ENCODE measurements around the gene CGN.

Gene CGN

GRCh38 chr1:151553659-151554058 is 42.5 kb downstream of the CGN start:
- no peak for DNase-seq (ENCODE audit: low read depth)

GRCh38 chr1:151556052-151556451 is 44.9 kb downstream of the CGN start:
- DNase-seq (ENCODE audit: low read depth) = no peak

- DNase-seq (ENCODE audit: low read depth) = no peak
Measured at GRCh38 chr1:151562661-151563060, 51.5 kb downstream of the CGN start.

GRCh38 chr1:151563376-151563775 is 52.2 kb downstream of the CGN start:
- no peak for DNase-seq (ENCODE audit: low read depth)

- DNase-seq (ENCODE audit: low read depth) = no peak
Measured at GRCh38 chr1:151565502-151566189, 54.5 kb downstream of the CGN start.

GRCh38 chr1:151568626-151569088 is 57.5 kb downstream of the CGN start:
- DNase-seq (ENCODE audit: low read depth) = no peak

GRCh38 chr1:151570819-151571218 is 59.6 kb downstream of the CGN start:
- no peak for DNase-seq (ENCODE audit: low read depth)

GRCh38 chr1:151574575-151575529 is 63.7 kb downstream of the CGN start:
- no peak for DNase-seq (ENCODE audit: low read depth)

- DNase-seq (ENCODE audit: low read depth) = no peak
Measured at GRCh38 chr1:151577173-151577572, 66.0 kb downstream of the CGN start.

GRCh38 chr1:151578941-151579340 is 67.8 kb downstream of the CGN start:
- no peak for DNase-seq (ENCODE audit: low read depth)

- no peak for DNase-seq (ENCODE audit: low read depth)
Measured at GRCh38 chr1:151579436-151580225, 68.4 kb downstream of the CGN start.

GRCh38 chr1:151581451-151581850 is 70.3 kb downstream of the CGN start:
- no peak for DNase-seq (ENCODE audit: low read depth)

- DNase-seq (ENCODE audit: low read depth) = no peak
Measured at GRCh38 chr1:151581921-151582320, 70.7 kb downstream of the CGN start.

GRCh38 chr1:151583796-151584195 is 72.6 kb downstream of the CGN start:
- DNase-seq (ENCODE audit: low read depth) = no peak

GRCh38 chr1:151584278-151584677 is 73.1 kb downstream of the CGN start:
- DNase-seq (ENCODE audit: low read depth) = no peak

GRCh38 chr1:151584780-151585179 is 73.6 kb downstream of the CGN start:
- no peak for DNase-seq (ENCODE audit: low read depth)

- DNase-seq (ENCODE audit: low read depth) = no peak
Measured at GRCh38 chr1:151585622-151586021, 74.4 kb downstream of the CGN start.

Data from CMK (cell line).